PC-3 (cell line): ENCODE data around the gene CAPN8. TPM values are rescaled to one million over a fixed set of nuclear protein-coding genes. Genes with fewer than 3 reads are reported as not detected.
A peak's percentile ranks its signal among the peaks of the same experiment; 100 is the strongest.

ENCODE experiments used
- ATAC-seq: fragments of 200-7000 bp; cut with Tn5 transposase; 2 replicates; pipeline ENCODE4 v1.9.1; 2020; ENCODE audit warnings: mild to moderate bottlenecking, moderate library complexity
- BruUV-seq: library from RNA; stranded (reverse); fragments of 400-500 nt; replicated peaks from 2 replicates; lab custom pipeline; 2021; lab: Mats Ljungman, UMichigan
- CTCF ChIA-PET: fragments of 300-600 bp; sonication (Branson Sonifier 250); formaldehyde crosslinking; loops from one replicate; lab custom pipeline; 2022; ENCODE audit warnings: antibody characterized with exemption; lab: Charles Lee
- POLR2A ChIA-PET: fragments of 300-600 bp; sonication (Branson Sonifier 250); formaldehyde crosslinking; loops from one replicate; lab custom pipeline; 2022; ENCODE audit warnings: antibody characterized with exemption; ENCODE audit not compliant: unreplicated experiment; lab: Charles Lee
- DNase-seq: peaks from one replicate; pipeline ENCODE4 v3.0.0-alpha.2; 2015
- H2AFZ ChIP-seq: fragments of 300-600 bp; sonication (generic); 2 replicates; pipeline ENCODE4 v1.6.0; 2016; ENCODE audit warnings: antibody characterized with exemption, low read length
- H3F3A ChIP-seq: fragments of 300-600 bp; sonication (generic); one replicate; pipeline ENCODE4 v1.6.0; 2017; ENCODE audit warnings: antibody characterized with exemption, low read length, control low read depth, mild to moderate bottlenecking; ENCODE audit not compliant: unreplicated experiment
- H3K27ac ChIP-seq: fragments of 300-600 bp; sonication (generic); 2 replicates; pipeline ENCODE4 v1.5.1; 2016; ENCODE audit warnings: mild to moderate bottlenecking, low read length
- H3K27me3 ChIP-seq: fragments of 300-600 bp; sonication (generic); 2 replicates; pipeline ENCODE4 v1.6.1; 2016; ENCODE audit warnings: low read length, mixed read lengths
- H3K36me3 ChIP-seq: fragments of 300-600 bp; sonication (generic); 2 replicates; pipeline ENCODE4 v1.6.1; 2016; ENCODE audit warnings: low read depth, mixed run types, low read length, mixed read lengths
- H3K4me1 ChIP-seq: fragments of 300-600 bp; sonication (generic); 2 replicates; pipeline ENCODE4 v1.5.1; 2016; ENCODE audit warnings: low read length; ENCODE audit not compliant: insufficient read depth
- H3K4me2 ChIP-seq: fragments of 300-600 bp; sonication (generic); 2 replicates; pipeline ENCODE4 v1.6.0; 2016; ENCODE audit warnings: low read length
- H3K4me3 ChIP-seq: fragments of 300-600 bp; sonication (generic); 2 replicates; pipeline ENCODE4 v1.5.1; 2016; ENCODE audit warnings: mild to moderate bottlenecking, low read length, mixed read lengths
- H3K79me2 ChIP-seq: fragments of 300-600 bp; sonication (generic); 2 replicates; pipeline ENCODE4 v1.6.1; 2017; ENCODE audit warnings: low read length, mixed read lengths
- H3K9ac ChIP-seq: fragments of 300-600 bp; sonication (generic); 2 replicates; pipeline ENCODE4 v1.6.0; 2016; ENCODE audit warnings: mild to moderate bottlenecking, low read length
- H3K9me2 ChIP-seq: fragments of 300-600 bp; sonication (generic); replicated peaks from 2 replicates; pipeline ENCODE4 v1.6.1; 2016; ENCODE audit warnings: mixed run types, low read length, mixed read lengths
- H3K9me3 ChIP-seq: fragments of 300-600 bp; sonication (generic); 2 replicates; pipeline ENCODE4 v1.6.1; 2016; ENCODE audit warnings: low read length, mixed read lengths
- H4K20me1 ChIP-seq: fragments of 300-600 bp; sonication (generic); 2 replicates; pipeline ENCODE4 v1.6.1; 2016; ENCODE audit warnings: low read length, mixed read lengths
- CTCF ChIP-seq: fragments of 300-600 bp; sonication (generic); conservative IDR thresholded peaks from 2 replicates; pipeline ENCODE4 v1.5.1; 2017; ENCODE audit warnings: antibody characterized with exemption, low read depth, mild to moderate bottlenecking, low read length
- EZH2 ChIP-seq: fragments of 300-600 bp; sonication (generic); IDR thresholded peaks from one replicate; pipeline ENCODE4 v1.6.1; 2017; ENCODE audit warnings: antibody characterized with exemption, mild to moderate bottlenecking, low read length; ENCODE audit not compliant: unreplicated experiment
- EZH2phosphoT487 ChIP-seq: fragments of 300-600 bp; sonication (generic); IDR thresholded peaks from 2 replicates; pipeline ENCODE4 v1.6.1; 2018; ENCODE audit warnings: mild to moderate bottlenecking, antibody characterized with exemption, low read length, borderline replicate concordance
- intact Hi-C: fragments of 100-400 bp; cut with micrococcal nuclease; formaldehyde crosslinking; loops from 2 replicates; pipeline ENCODE4 v1.9.0; 2023
- total RNA-seq: library from RNA; depleted of rRNA; stranded (reverse); fragments of >200 nt; gene quantifications from 2 replicates; pipeline ENCODE4 v1.2.3, GENCODE V29; 2014

The CAPN8 gene
- total RNA-seq, 1 experiment from 2014 or later, result 5.9 TPM

DNA sequence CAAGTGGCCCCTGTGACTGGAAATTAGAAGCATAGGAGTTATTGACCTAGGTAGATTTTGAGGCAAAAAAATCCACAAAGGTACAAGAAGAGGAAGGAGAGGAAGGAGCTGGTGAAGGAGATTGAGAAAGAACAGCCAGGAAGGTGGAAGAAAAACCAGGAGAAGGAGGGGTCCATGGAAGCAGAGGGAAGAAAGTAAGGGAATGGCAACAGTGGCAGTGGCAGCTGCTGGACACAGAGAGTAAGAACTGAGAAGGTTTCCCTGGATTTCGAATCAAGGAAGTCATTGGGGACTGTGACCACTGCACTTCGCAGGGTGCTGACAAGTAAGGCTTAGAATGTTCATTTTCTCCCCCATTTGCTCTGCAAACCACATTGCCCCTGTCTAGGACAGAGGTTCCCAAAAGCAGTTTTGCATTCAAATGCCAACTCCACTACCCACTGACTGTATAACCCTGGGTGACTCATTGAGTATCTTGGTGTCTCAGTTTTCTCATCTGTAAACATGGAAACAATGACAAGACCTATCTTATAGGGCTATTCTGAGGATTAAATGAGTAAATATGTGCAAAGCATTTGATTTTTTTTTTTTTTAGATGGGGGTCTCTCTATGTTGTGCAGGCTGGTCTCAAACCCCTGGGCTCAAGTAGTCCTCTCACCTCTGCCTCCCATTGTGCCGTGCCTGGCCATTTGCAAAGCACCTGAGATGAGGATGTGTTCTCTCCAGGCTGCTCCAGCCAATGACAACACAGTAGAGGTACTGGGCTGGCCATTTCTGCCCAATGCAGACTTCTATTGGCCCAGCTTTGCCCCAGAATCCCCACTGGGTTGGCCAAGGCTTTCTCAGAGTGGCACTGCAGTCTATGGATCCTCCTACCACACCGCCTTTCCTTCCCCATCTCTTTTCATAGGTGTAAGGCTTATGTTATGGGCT, 37.5 kb upstream of the CAPN8 start:
- H3K9me3 ChIP-seq, result no peaks in the 10 kb centered on the region

GRCh38 chr1:223700942-223701637, 35.6 kb upstream of the CAPN8 start:
- DNase-seq (peak; percentile 99), ATAC-seq (peak; percentile 76)
- intact Hi-C loops, result loop anchor here (1.0 to 10.0 kb wide), 3 partner anchors 10 to 414 kb away; partner anchors contain the start of gene FBXO28
- peaks cover 25% of the 10 kb centered on the region for H3F3A ChIP-seq
- no peaks in the 10 kb centered on the region for H3K9me3 ChIP-seq
- H3K27ac ChIP-seq, result peak overlapping the region; percentile 97
- no peaks in the 10 kb centered on the region for H3K36me3 ChIP-seq
- ChIA-PET CTCF (interaction anchor here (0.6 to 1.2 kb wide), 6 partner anchors 10 to 111 kb away, joined by 3 to 8 read pairs (median 3); no protein-coding TSS in a partner anchor), POLR2A (interaction anchor here (0.5 to 1.6 kb wide), 10 partner anchors 10 to 473 kb away, joined by 3 to 14 read pairs (median 5); partner anchors contain the start of gene CAPN2)
- H3K4me2 ChIP-seq, result peak overlapping the region; percentile 88
- peak overlapping the region; percentile 60 for H3K4me3 ChIP-seq
- peaks cover 12% of the 10 kb centered on the region for H3K79me2 ChIP-seq
- H3K9ac ChIP-seq, result peak overlapping the region; percentile 77
- no peaks in the 10 kb centered on the region for H3K9me2 ChIP-seq
- TF ChIP-seq EZH2phosphoT487 (no peak), EZH2 (no peak), CTCF (no peak)
- peak overlapping the region; percentile 22; the same call in 1 of the 2 replicates for H2AFZ ChIP-seq
- no peaks in the 10 kb centered on the region for H3K27me3 ChIP-seq
- H3K4me1 ChIP-seq, result peaks cover 73% of the 10 kb centered on the region
- no peaks in the 10 kb centered on the region for H4K20me1 ChIP-seq
- TSS peak; percentile 85 for BruUV-seq

More for the DNA sequence above, 37.5 kb upstream of the CAPN8 start:
- Histone ChIP-seq H3K4me3 (peak overlapping the region; percentile 47), H2AFZ (no peak overlapping the region), H3F3A (peaks cover 29% of the 10 kb centered on the region), H4K20me1 (no peaks in the 10 kb centered on the region), H3K9ac (peak overlapping the region; percentile 62), H3K9me2 (no peaks in the 10 kb centered on the region), H3K27ac (peak overlapping the region; percentile 89), H3K79me2 (peaks cover 12% of the 10 kb centered on the region), H3K36me3 (no peaks in the 10 kb centered on the region), H3K27me3 (no peaks in the 10 kb centered on the region), H3K4me2 (peak overlapping the region; percentile 55), H3K4me1 (peaks cover 92% of the 10 kb centered on the region)
- intact Hi-C loops, result loop anchor here (10.0 kb wide), 1 partner anchor 412 kb away; the partner anchor contains the start of gene FBXO28
- peak; percentile 14 for ATAC-seq
- no TSS peak for BruUV-seq
- POLR2A ChIA-PET, result no interaction called here
- CTCF ChIA-PET, result interaction anchor here (0.7 kb wide), 1 partner anchor 13 kb away, joined by 3 read pairs; no protein-coding TSS in a partner anchor
- peak; percentile 98 for DNase-seq
- no peak for TF ChIP-seq CTCF
- TF ChIP-seq EZH2, result no peak
- TF ChIP-seq EZH2phosphoT487, result no peak
